H9 (cell line): Measurements from ENCODE around the gene KHNYN. TPM values are rescaled to one million over a fixed set of nuclear protein-coding genes. Genes with fewer than 3 reads are reported as not detected.

ENCODE experiments used
- DNase-seq: peaks from one replicate; pipeline ENCODE4 v3.0.0-alpha.2; 2017
- H2AFZ ChIP-seq: one replicate; pipeline ENCODE4 v1.6.1; 2013; ENCODE audit warnings: mild to moderate bottlenecking, low read length, control low read depth, moderate library complexity
- H2AK5ac ChIP-seq: 2 replicates; pipeline ENCODE4 v1.6.1; 2013; ENCODE audit warnings: low read length, control low read depth, mixed read lengths; ENCODE audit not compliant: insufficient read length
- H2BK120ac ChIP-seq: one replicate; pipeline ENCODE4 v1.6.1; 2013; ENCODE audit warnings: low read depth, mild to moderate bottlenecking, low read length, control low read depth, inconsistent platforms; ENCODE audit not compliant: poor library complexity, severe bottlenecking
- H2BK12ac ChIP-seq: 2 replicates; pipeline ENCODE4 v1.6.1; 2013; ENCODE audit warnings: low read length, control low read depth, mixed read lengths, low read depth; ENCODE audit not compliant: insufficient read length
- H2BK15ac ChIP-seq: 2 replicates; pipeline ENCODE4 v1.6.1; 2013; ENCODE audit warnings: low read depth, low read length, control low read depth
- H2BK20ac ChIP-seq: one replicate; pipeline ENCODE4 v1.6.1; 2013; ENCODE audit warnings: low read depth, mild to moderate bottlenecking, low read length, control low read depth, inconsistent platforms; ENCODE audit not compliant: poor library complexity, severe bottlenecking
- H2BK5ac ChIP-seq: 2 replicates; pipeline ENCODE4 v1.6.1; 2013; ENCODE audit warnings: low read length, control low read depth, mixed read lengths; ENCODE audit not compliant: insufficient read length
- H3K14ac ChIP-seq: 2 replicates; pipeline ENCODE4 v1.6.1; 2013; ENCODE audit warnings: low read length, control low read depth; ENCODE audit not compliant: insufficient read depth
- H3K18ac ChIP-seq: 2 replicates; pipeline ENCODE4 v1.6.1; 2013; ENCODE audit warnings: low read depth, mild to moderate bottlenecking, mixed read lengths, low read length, control low read depth; ENCODE audit not compliant: insufficient read length
- H3K23ac ChIP-seq: 2 replicates; pipeline ENCODE4 v1.6.1; 2013; ENCODE audit warnings: low read length, control low read depth, mixed read lengths, low read depth; ENCODE audit not compliant: insufficient read length
- H3K23me2 ChIP-seq: 2 replicates; pipeline ENCODE4 v1.6.1; 2013; ENCODE audit warnings: low read depth, mild to moderate bottlenecking, mixed read lengths, low read length, control low read depth; ENCODE audit not compliant: insufficient read length, poor library complexity, severe bottlenecking
- H3K27ac ChIP-seq: 2 replicates; pipeline ENCODE4 v1.5.1; 2013; ENCODE audit warnings: low read length, control low read depth, mixed read lengths, low read depth; ENCODE audit not compliant: insufficient read length
- H3K27me3 ChIP-seq: 2 replicates; pipeline ENCODE4 v1.6.1; 2013; ENCODE audit warnings: low read length, control low read depth, inconsistent platforms; ENCODE audit not compliant: insufficient read depth
- H3K4ac ChIP-seq: 2 replicates; pipeline ENCODE4 v1.6.1; 2013; ENCODE audit warnings: low read depth, mild to moderate bottlenecking, control low read depth, inconsistent platforms, low read length, moderate library complexity
- H3K4me1 ChIP-seq: 2 replicates; pipeline ENCODE4 v1.6.1; 2013; ENCODE audit warnings: low read length, control low read depth, inconsistent platforms; ENCODE audit not compliant: insufficient read depth
- H3K4me2 ChIP-seq: 2 replicates; pipeline ENCODE4 v1.6.1; 2013; ENCODE audit warnings: low read length, control low read depth, mixed read lengths; ENCODE audit not compliant: insufficient read length, insufficient read depth
- H3K56ac ChIP-seq: 2 replicates; pipeline ENCODE4 v1.6.1; 2013; ENCODE audit warnings: low read depth, mild to moderate bottlenecking, mixed read lengths, low read length, control low read depth; ENCODE audit not compliant: insufficient read length
- H3K79me1 ChIP-seq: 2 replicates; pipeline ENCODE4 v1.6.1; 2013; ENCODE audit warnings: low read depth, mild to moderate bottlenecking, moderate library complexity, low read length, control low read depth, inconsistent platforms; ENCODE audit not compliant: insufficient read depth, poor library complexity, severe bottlenecking
- H3K79me2 ChIP-seq: 2 replicates; pipeline ENCODE4 v1.6.1; 2013; ENCODE audit warnings: low read length, control low read depth, inconsistent platforms; ENCODE audit not compliant: insufficient read depth
- H3K9ac ChIP-seq: 2 replicates; pipeline ENCODE4 v1.6.1; 2013; ENCODE audit warnings: low read length, control low read depth, mixed read lengths; ENCODE audit not compliant: insufficient read length; ENCODE audit errors: extremely low read depth
- H3K9me3 ChIP-seq: one replicate; pipeline ENCODE4 v1.6.1; 2013; ENCODE audit warnings: low read depth, low read length, inconsistent platforms; ENCODE audit not compliant: control insufficient read depth
- H3T11ph ChIP-seq: one replicate; pipeline ENCODE4 v1.6.1; 2013; ENCODE audit warnings: mild to moderate bottlenecking, low read length, control low read depth, inconsistent platforms
- H4K20me1 ChIP-seq: one replicate; pipeline ENCODE4 v1.6.1; 2013; ENCODE audit not compliant: control insufficient read depth, insufficient read length, insufficient read depth
- H4K5ac ChIP-seq: 2 replicates; pipeline ENCODE4 v1.6.1; 2013; ENCODE audit warnings: low read depth, mild to moderate bottlenecking, mixed read lengths, low read length, control low read depth; ENCODE audit not compliant: insufficient read length
- H4K8ac ChIP-seq: replicated peaks from 2 replicates; pipeline ENCODE4 v1.6.1; 2013; ENCODE audit warnings: low read length, control low read depth, mixed read lengths, low read depth; ENCODE audit not compliant: insufficient read length
- H4K91ac ChIP-seq: 2 replicates; pipeline ENCODE4 v1.6.1; 2013; ENCODE audit warnings: low read depth, mild to moderate bottlenecking, moderate library complexity, mixed read lengths, low read length, control low read depth; ENCODE audit not compliant: insufficient read length
- H3K27ac Mint-ChIP-seq, 3 experiments: 2 replicates in 2 of 3; 3 replicates in 1 of 3; pipeline ENCODE4 v1.8.0; 2020 to 2021; ENCODE audit warnings: mixed read lengths in 3 of 3, mild to moderate bottlenecking in 1 of 3, moderate library complexity in 1 of 3
- H3K27me3 Mint-ChIP-seq: 2 replicates; pipeline ENCODE4 v1.8.0; 2021; ENCODE audit warnings: low read depth, mild to moderate bottlenecking, moderate library complexity, mixed read lengths
- H3K36me3 Mint-ChIP-seq, 3 experiments: 2 replicates in 2 of 3; 3 replicates in 1 of 3; pipeline ENCODE4 v1.8.0; 2020 to 2021; ENCODE audit warnings: low read depth in 3 of 3, mixed read lengths in 3 of 3; ENCODE audit not compliant: insufficient read depth in 1 of 3
- H3K4me1 Mint-ChIP-seq, 2 experiments: 2 replicates each; pipeline ENCODE4 v1.8.0; 2020; ENCODE audit warnings: mixed read lengths in 2 of 2
- H3K4me3 Mint-ChIP-seq, 2 experiments: 2 replicates in 1 of 2; 3 replicates in 1 of 2; pipeline ENCODE4 v1.8.0; 2020 to 2021; ENCODE audit warnings: mild to moderate bottlenecking in 2 of 2, mixed read lengths in 2 of 2, moderate library complexity in 1 of 2
- H3K9me3 Mint-ChIP-seq, 2 experiments: 2 replicates in 1 of 2; 3 replicates in 1 of 2; pipeline ENCODE4 v1.8.0; 2020; ENCODE audit warnings: mild to moderate bottlenecking in 2 of 2, mixed read lengths in 2 of 2, moderate library complexity in 1 of 2
- WGBS: extraction: QIAGEN DNeasy Blood & Tissue Kit; methylation state at CpG from one replicate; pipeline ENCODE4 v1.1.7; 2013; ENCODE audit warnings: missing lambda C conversion rate, low lambda C conversion rate, mixed read lengths; ENCODE audit not compliant: insufficient read length; ENCODE audit errors: extremely low coverage; 5-methylcytosine and 5-hydroxymethylcytosine counted together
- total RNA-seq: library from RNA; stranded (reverse); gene quantifications from 2 replicates; pipeline ENCODE4 v1.2.1, GENCODE V29; 2021
- TF ChIP-seq, protein P1 (sequence below): fragments of 200-600 bp; sonication (generic); conservative IDR thresholded peaks from 3 replicates; pipeline ENCODE4 v1.8.0; 2021; ENCODE audit warnings: antibody characterized with exemption, mild to moderate bottlenecking

The KHNYN gene
- total RNA-seq, 1 experiment from 2014 or later = 30.0 TPM

- Mint-ChIP-seq H3K4me3 (no peak overlapping the region), H3K4me1 (peaks cover 31 to 33% of the 10 kb centered on the region in 2 experiments), H3K27ac (no peak overlapping the region), H3K9me3 (no peaks in the 10 kb centered on the region), H3K27me3 (peaks cover 9% of the 10 kb centered on the region), H3K36me3 (no peaks in the 10 kb centered on the region)
- DNase-seq = no peak
- H2BK12ac ChIP-seq = no peak overlapping the region
- H3T11ph ChIP-seq = no peak overlapping the region
- no peak overlapping the region for H3K4ac ChIP-seq
- H2BK20ac ChIP-seq = no peak overlapping the region
- WGBS = no CpG with 5 or more reads among the region's 3 CpGs
- H2BK5ac ChIP-seq = no peak overlapping the region
- no peak overlapping the region for H3K23ac ChIP-seq
- no peak overlapping the region for H4K91ac ChIP-seq
- H3K4me1 ChIP-seq = no peaks in the 10 kb centered on the region
- H2BK120ac ChIP-seq = no peak overlapping the region
- no peak overlapping the region for H2AK5ac ChIP-seq
- no peak overlapping the region for H3K18ac ChIP-seq
- no peaks in the 10 kb centered on the region for H3K79me2 ChIP-seq
- no peak overlapping the region for H2BK15ac ChIP-seq
- TF ChIP-seq, protein P1, sequence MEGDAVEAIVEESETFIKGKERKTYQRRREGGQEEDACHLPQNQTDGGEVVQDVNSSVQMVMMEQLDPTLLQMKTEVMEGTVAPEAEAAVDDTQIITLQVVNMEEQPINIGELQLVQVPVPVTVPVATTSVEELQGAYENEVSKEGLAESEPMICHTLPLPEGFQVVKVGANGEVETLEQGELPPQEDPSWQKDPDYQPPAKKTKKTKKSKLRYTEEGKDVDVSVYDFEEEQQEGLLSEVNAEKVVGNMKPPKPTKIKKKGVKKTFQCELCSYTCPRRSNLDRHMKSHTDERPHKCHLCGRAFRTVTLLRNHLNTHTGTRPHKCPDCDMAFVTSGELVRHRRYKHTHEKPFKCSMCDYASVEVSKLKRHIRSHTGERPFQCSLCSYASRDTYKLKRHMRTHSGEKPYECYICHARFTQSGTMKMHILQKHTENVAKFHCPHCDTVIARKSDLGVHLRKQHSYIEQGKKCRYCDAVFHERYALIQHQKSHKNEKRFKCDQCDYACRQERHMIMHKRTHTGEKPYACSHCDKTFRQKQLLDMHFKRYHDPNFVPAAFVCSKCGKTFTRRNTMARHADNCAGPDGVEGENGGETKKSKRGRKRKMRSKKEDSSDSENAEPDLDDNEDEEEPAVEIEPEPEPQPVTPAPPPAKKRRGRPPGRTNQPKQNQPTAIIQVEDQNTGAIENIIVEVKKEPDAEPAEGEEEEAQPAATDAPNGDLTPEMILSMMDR = no peak
- H3K14ac ChIP-seq = no peak overlapping the region
- peaks cover 2% of the 10 kb centered on the region for H3K23me2 ChIP-seq
- no peak overlapping the region for H4K5ac ChIP-seq
- no peak overlapping the region for H3K27ac ChIP-seq
- H3K27me3 ChIP-seq = no peaks in the 10 kb centered on the region
- no peak overlapping the region for H3K56ac ChIP-seq
- H4K20me1 ChIP-seq = no peaks in the 10 kb centered on the region
- no peak overlapping the region for H3K9ac ChIP-seq
- no peaks in the 10 kb centered on the region for H3K9me3 ChIP-seq
- H3K79me1 ChIP-seq = no peaks in the 10 kb centered on the region
- no peak overlapping the region for H2AFZ ChIP-seq
- no peak overlapping the region for H4K8ac ChIP-seq
- no peak overlapping the region for H3K4me2 ChIP-seq
Measured at GRCh38 chr14:24394275-24394674, 35.5 kb upstream of the KHNYN start.
